ENCODE data around the gene COL9A2. TPM values are rescaled to one million over a fixed set of nuclear protein-coding genes. Genes with fewer than 3 reads are reported as not detected.

The COL9A2 gene
- total RNA-seq = 1 to 10 TPM in 1 of 2 donors, under 1 TPM in 1; 0.59 to 1.2 TPM

GRCh38 chr1:40316595-40317393 is at the start of gene COL9A2:
TSS of gene COL9A2 (minus strand) at chr1:40317286. CDS start at chr1:40317197, 89 bp downstream.
- Histone ChIP-seq H3K27ac (no peak within 1 kb of the TSS), H3K4me3 (peak within 1 kb of the TSS; percentile 21 to 56), H3K27me3 (peaks cover 3 to 14% of the 10 kb centered on the region in 2 donors), H3K36me3 (no peaks in the 10 kb centered on the region), H3K9me3 (no peaks in the 10 kb centered on the region), H3K4me1 (peaks cover 0 to 26% of the 10 kb centered on the region in 2 donors)
- no peak for TF ChIP-seq CTCF (IDR thresholded peaks at IDR 0.05)
- DNase-seq (ENCODE audit: low spot score) = no peak

- Histone ChIP-seq H3K27ac (no peak overlapping the region), H3K4me1 (no peaks in the 10 kb centered on the region), H3K9me3 (peaks cover 0 to 5% of the 10 kb centered on the region in 2 donors), H3K27me3 (no peaks in the 10 kb centered on the region), H3K4me3 (no peak overlapping the region), H3K36me3 (no peaks in the 10 kb centered on the region)
- DNase-seq (ENCODE audit: low spot score) = no peak
- no peak for TF ChIP-seq CTCF (IDR thresholded peaks at IDR 0.05)
Observed at GRCh38 chr1:40363721-40364120, 46.6 kb upstream of the COL9A2 start.

GRCh38 chr1:40362699-40363098 is 45.6 kb upstream of the COL9A2 start:
- H3K27ac ChIP-seq = no peak overlapping the region

GRCh38 chr1:40362199-40362598 is 45.1 kb upstream of the COL9A2 start:
- H3K4me3 ChIP-seq = no peak overlapping the region
- no peak for DNase-seq (ENCODE audit: low spot score)
- H3K4me1 ChIP-seq = no peaks in the 10 kb centered on the region
- no peaks in the 10 kb centered on the region for H3K36me3 ChIP-seq
- no peak for TF ChIP-seq CTCF (IDR thresholded peaks at IDR 0.05)
- no peaks in the 10 kb centered on the region for H3K27me3 ChIP-seq
- no peak overlapping the region for H3K27ac ChIP-seq
- peaks cover 0 to 17% of the 10 kb centered on the region in 2 donors for H3K9me3 ChIP-seq

More at GRCh38 chr1:40362699-40363098, 45.6 kb upstream of the COL9A2 start:
- no peak for TF ChIP-seq CTCF (IDR thresholded peaks at IDR 0.05)
- Histone ChIP-seq H3K36me3 (no peaks in the 10 kb centered on the region), H3K27me3 (no peaks in the 10 kb centered on the region), H3K4me3 (no peak overlapping the region), H3K4me1 (no peaks in the 10 kb centered on the region), H3K9me3 (peaks cover 0 to 12% of the 10 kb centered on the region in 2 donors)
- DNase-seq (ENCODE audit: low spot score) = no peak

GRCh38 chr1:40361637-40362036 is 44.6 kb upstream of the COL9A2 start:
- no peak for DNase-seq (ENCODE audit: low spot score)
- Histone ChIP-seq H3K36me3 (no peaks in the 10 kb centered on the region), H3K9me3 (peaks cover 0 to 20% of the 10 kb centered on the region in 2 donors), H3K4me1 (no peaks in the 10 kb centered on the region), H3K27ac (no peak overlapping the region), H3K4me3 (no peak overlapping the region), H3K27me3 (no peaks in the 10 kb centered on the region)
- no peak for TF ChIP-seq CTCF (IDR thresholded peaks at IDR 0.05)
